Tibial artery (tissue), 4 donors: Measurements from ENCODE around the gene IGSF9B.

ENCODE experiments used
- DNase-seq, 2 donors: peaks; one replicate each; pipeline ENCODE4 v3.0.0-alpha.2; 2019
- H3K27ac ChIP-seq, 2 donors: fragments of 200-600 bp; sonication (generic) in 1 of 2; 1 replicate in 1 of 2; 2 replicates in 1 of 2; pipeline ENCODE4 v1.5.1; 2018 to 2019; ENCODE audit warnings: mild to moderate bottlenecking in 1 of 2
- H3K27me3 ChIP-seq, 2 donors: fragments of 200-600 bp; sonication (generic) in 1 of 2; one replicate each; pipeline versions ENCODE4 v1.5.1 to v1.6.0; 2016 to 2019
- H3K36me3 ChIP-seq, 3 donors: fragments of 200-600 bp; sonication (generic) in 2 of 3; one replicate each; pipeline ENCODE4 v1.5.1; 2016 to 2019; ENCODE audit warnings: mild to moderate bottlenecking in 2 of 3
- H3K4me1 ChIP-seq, 4 donors: fragments of 200-600 bp; sonication (generic) in 2 of 4; 1 replicate in 3 of 4; 2 replicates in 1 of 4; pipeline ENCODE4 v1.5.1; 2016 to 2019
- H3K4me3 ChIP-seq, 2 donors: fragments of 200-600 bp; sonication (generic) in 1 of 2; 1 replicate in 1 of 2; 2 replicates in 1 of 2; pipeline ENCODE4 v1.5.1; 2018 to 2019; ENCODE audit warnings: mild to moderate bottlenecking in 2 of 2
- H3K9me3 ChIP-seq, 3 donors: fragments of 200-600 bp; sonication (generic) in 1 of 3; one replicate each; pipeline ENCODE4 v1.5.1; 2016 to 2019
- intact Hi-C: fragments of 100-400 bp; cut with DNase I; formaldehyde crosslinking; loops from one replicate; pipeline ENCODE4 v1.15.0; 2023; ENCODE audit warnings: low total_unique reads
- TF ChIP-seq, protein P1 (sequence below), 2 experiments: fragments of 200-600 bp in 1 of 2; fragments of 450-650 bp in 1 of 2; IDR thresholded peaks; one replicate each; pipeline ENCODE4 v1.5.1; 2017 to 2019; ENCODE audit warnings: antibody characterized with exemption in 2 of 2, mild to moderate bottlenecking in 1 of 2, moderate library complexity in 1 of 2

IGSF9B gene

DNA sequence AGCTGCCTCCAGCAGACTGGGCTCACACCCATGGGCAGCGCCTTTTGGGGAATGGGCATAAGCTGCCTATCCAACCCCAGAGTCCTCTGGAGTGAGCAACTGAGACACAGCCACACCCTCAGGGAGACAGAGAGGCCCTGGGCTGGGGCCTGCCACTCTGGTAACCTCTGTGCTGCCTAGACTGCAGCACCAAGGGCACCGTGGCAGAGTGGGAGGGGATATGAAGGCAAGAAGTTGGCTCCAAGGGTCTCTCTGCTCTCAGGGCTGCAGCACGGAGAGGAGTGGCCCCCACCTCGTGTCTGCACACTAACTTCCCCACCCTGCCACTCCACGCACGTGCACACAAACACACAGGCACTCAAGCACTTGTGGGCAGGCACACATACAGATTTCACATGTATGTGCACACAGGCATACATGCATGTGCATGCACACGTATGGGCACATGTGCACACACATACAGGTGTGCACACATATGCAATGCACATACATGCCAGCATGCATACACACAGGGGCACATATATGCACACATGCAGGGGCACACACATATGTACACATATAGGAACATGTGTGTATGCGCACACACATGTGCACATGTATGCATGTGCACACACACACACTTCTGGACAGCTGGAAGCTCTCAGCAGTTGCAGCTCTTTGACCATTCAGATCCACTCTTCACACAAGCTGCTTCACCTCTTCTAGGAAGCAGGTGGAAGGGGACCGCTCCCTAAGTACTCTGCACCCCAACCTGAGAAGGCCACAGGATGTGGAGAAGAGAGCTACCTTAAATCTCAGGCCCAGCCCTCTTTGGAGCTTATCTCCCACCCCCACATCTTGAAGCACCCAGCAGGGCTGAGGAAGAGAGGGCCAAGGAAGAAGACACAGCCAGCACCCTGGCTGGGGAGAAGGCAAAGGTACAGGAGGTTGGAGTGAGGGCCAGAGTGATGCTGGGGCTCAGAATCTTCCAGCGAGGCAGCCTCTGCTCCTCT lies 4.3 kb downstream of the IGSF9B start:
- Histone ChIP-seq H3K4me1 (peaks cover 0 to 81% (median 74%) of the 10 kb centered on the region in 4 donors), H3K4me3 (peak overlapping the region; percentile 48 to 52), H3K36me3 (no peaks in the 10 kb centered on the region), H3K9me3 (no peaks in the 10 kb centered on the region), H3K27ac (peak overlapping the region; percentile 95 to 96), H3K27me3 (no peaks in the 10 kb centered on the region)
- intact Hi-C loops, result loop anchor here (5.0 kb wide), 1 partner anchor 180 kb away; no protein-coding TSS in a partner anchor
- DNase-seq, result no peak
- TF ChIP-seq, protein P1, sequence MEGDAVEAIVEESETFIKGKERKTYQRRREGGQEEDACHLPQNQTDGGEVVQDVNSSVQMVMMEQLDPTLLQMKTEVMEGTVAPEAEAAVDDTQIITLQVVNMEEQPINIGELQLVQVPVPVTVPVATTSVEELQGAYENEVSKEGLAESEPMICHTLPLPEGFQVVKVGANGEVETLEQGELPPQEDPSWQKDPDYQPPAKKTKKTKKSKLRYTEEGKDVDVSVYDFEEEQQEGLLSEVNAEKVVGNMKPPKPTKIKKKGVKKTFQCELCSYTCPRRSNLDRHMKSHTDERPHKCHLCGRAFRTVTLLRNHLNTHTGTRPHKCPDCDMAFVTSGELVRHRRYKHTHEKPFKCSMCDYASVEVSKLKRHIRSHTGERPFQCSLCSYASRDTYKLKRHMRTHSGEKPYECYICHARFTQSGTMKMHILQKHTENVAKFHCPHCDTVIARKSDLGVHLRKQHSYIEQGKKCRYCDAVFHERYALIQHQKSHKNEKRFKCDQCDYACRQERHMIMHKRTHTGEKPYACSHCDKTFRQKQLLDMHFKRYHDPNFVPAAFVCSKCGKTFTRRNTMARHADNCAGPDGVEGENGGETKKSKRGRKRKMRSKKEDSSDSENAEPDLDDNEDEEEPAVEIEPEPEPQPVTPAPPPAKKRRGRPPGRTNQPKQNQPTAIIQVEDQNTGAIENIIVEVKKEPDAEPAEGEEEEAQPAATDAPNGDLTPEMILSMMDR (IDR thresholded peaks at IDR 0.05), result no peak

DNA sequence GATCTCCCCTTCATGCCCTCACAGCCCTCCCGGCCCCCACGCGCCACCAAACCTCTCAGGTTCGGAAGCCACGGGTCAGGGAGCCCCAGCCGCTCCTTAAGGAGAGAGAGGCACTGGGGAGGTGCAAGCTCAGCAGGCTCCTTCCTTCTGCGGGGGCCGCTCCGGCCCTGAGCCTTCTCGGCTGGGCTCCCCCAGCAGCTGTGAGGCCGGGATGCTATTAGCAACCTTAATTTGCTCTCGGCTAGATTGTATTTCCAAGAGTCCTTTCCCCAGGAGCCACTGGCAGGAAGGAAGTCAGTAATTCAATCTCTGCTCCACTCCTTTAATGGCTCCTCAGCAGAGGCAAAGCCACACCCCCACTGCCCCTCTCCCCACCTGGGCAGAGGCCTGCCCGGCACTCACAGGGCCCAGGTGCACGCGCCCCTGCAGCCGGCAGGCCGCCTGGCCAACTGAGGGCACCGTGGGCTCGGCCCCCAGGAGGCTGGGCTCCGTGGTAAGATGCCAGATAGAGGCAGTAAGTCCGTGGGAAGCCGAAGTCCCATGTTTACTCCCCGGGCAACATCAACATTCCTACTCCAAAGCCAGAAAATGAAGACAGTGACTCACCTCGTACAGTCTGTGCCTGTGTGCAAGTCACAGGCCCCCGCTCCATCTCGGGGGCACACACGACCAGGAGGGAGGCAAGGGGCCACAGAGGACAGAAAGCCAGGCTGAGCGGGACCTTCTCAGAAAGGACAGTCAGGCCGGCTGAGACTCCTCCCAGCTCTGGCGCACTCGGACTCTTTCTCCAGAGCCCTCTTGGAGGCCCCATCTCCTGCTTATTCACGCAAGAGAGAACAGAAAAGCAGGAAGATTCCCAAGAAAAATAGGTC lies 5.2 kb downstream of the IGSF9B start:
- peak overlapping the region; percentile 95 to 96 for H3K27ac ChIP-seq
- intact Hi-C loops, result loop anchor here (5.0 kb wide), 1 partner anchor 181 kb away; no protein-coding TSS in a partner anchor

GRCh38 chr11:133950874-133951326 lies 5.9 kb downstream of the IGSF9B start:
- peak; percentile 43 to 86 for DNase-seq
- H3K9me3 ChIP-seq, result no peaks in the 10 kb centered on the region
- H3K27ac ChIP-seq, result peak overlapping the region; percentile 95 to 96
- intact Hi-C loops, result loop anchor here (5.0 kb wide), 1 partner anchor 181 kb away; no protein-coding TSS in a partner anchor
- peaks cover 0 to 92% (median 85%) of the 10 kb centered on the region in 4 donors for H3K4me1 ChIP-seq
- no peaks in the 10 kb centered on the region for H3K36me3 ChIP-seq
- TF ChIP-seq, protein P1 (IDR thresholded peaks at IDR 0.05), result no peak
- no peaks in the 10 kb centered on the region for H3K27me3 ChIP-seq
- peak overlapping the region; percentile 48 to 52 for H3K4me3 ChIP-seq

More for the DNA sequence above, 5.2 kb downstream of the IGSF9B start:
- TF ChIP-seq, protein P1 (IDR thresholded peaks at IDR 0.05), result no peak
- Histone ChIP-seq H3K27me3 (no peaks in the 10 kb centered on the region), H3K36me3 (no peaks in the 10 kb centered on the region), H3K9me3 (no peaks in the 10 kb centered on the region), H3K4me3 (peak overlapping the region; percentile 48 to 52), H3K4me1 (peaks cover 0 to 87% (median 81%) of the 10 kb centered on the region in 4 donors)
- peak; percentile 59 to 90 for DNase-seq

DNA sequence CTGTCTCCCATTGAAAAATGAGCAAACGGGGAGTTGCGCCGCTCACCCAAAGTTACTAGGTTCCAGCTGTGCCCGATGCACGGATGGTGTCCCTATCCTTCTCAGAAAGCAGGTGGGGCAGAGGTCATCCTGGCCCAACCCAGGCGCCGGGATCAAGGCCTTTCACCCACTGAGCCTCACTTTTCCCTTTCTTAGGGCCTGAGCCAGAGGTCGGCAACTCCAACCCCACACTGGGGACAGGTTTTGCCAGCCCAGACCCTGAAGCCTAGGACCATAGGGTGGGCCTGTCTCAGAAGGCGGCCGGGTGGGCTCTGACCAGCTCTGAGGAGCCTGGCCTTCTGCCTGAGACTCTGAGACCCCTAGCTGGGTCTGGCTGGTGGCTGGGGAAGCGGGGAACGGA lies 6.3 kb downstream of the IGSF9B start:
- Histone ChIP-seq H3K4me3 (peak overlapping the region; percentile 48 to 52), H3K27me3 (no peaks in the 10 kb centered on the region), H3K4me1 (peaks cover 0 to 97% (median 88%) of the 10 kb centered on the region in 4 donors), H3K27ac (peak overlapping the region; percentile 95 to 96), H3K9me3 (no peaks in the 10 kb centered on the region), H3K36me3 (no peaks in the 10 kb centered on the region)
- intact Hi-C loops, result loop anchor here (5.0 kb wide), 1 partner anchor 182 kb away; no protein-coding TSS in a partner anchor
- DNase-seq, result no peak
- TF ChIP-seq, protein P1 (IDR thresholded peaks at IDR 0.05), result no peak

GRCh38 chr11:133949129-133949528 lies 7.6 kb downstream of the IGSF9B start:
- H3K36me3 ChIP-seq, result peaks cover 4 to 12% (median 5%) of the 10 kb centered on the region in 3 donors
- no peaks in the 10 kb centered on the region for H3K9me3 ChIP-seq
- TF ChIP-seq, protein P1 (IDR thresholded peaks at IDR 0.05), result no peak
- intact Hi-C loops, result no loop called here
- no peak for DNase-seq
- no peaks in the 10 kb centered on the region for H3K27me3 ChIP-seq
- no peak overlapping the region for H3K4me3 ChIP-seq
- peak overlapping the region; percentile 95 to 96 for H3K27ac ChIP-seq
- H3K4me1 ChIP-seq, result peaks cover 0 to 92% (median 85%) of the 10 kb centered on the region in 4 donors
